Measurements from ENCODE around the gene SLC16A13. TPM values are rescaled to one million over a fixed set of nuclear protein-coding genes. Genes with fewer than 3 reads are reported as not detected.

SLC16A13 gene
- total RNA-seq, 1 experiment from 2014 or later = 8.7 TPM

GRCh38 chr17:7043182-7043496 lies 7.3 kb downstream of the SLC16A13 start:
- H3K4me3 ChIP-seq (ENCODE audit: low read depth, low read length) = peak overlapping the region; percentile 38
- H3K4me1 ChIP-seq = peaks cover 8% of the 10 kb centered on the region; the same call in 1 of the 2 replicates
- no peak for TF ChIP-seq CTCF (IDR thresholded peaks at IDR 0.05; ENCODE audit: insufficient read depth in 1 of 2, low read depth in 1 of 2, low read length in 1 of 2, severe bottlenecking in 1 of 2, unreplicated experiment in 1 of 2)
- DNase-seq = no peak
- no peaks in the 10 kb centered on the region for H3K9me3 Mint-ChIP-seq (ENCODE audit: unreplicated experiment)
- H3K36me3 ChIP-seq (ENCODE audit: control insufficient read depth, insufficient read depth, low read length) = no peaks in the 10 kb centered on the region
- peaks cover 14% of the 10 kb centered on the region for H3K36me3 Mint-ChIP-seq (ENCODE audit: insufficient read depth, unreplicated experiment)
- peaks cover 7% of the 10 kb centered on the region for H3K4me1 Mint-ChIP-seq (ENCODE audit: low read depth, unreplicated experiment)
- H3K9me3 ChIP-seq = no peaks in the 10 kb centered on the region
- intact Hi-C loops (cut with micrococcal nuclease; ENCODE audit: unreplicated experiment) = no loop called here
- no peaks in the 10 kb centered on the region for H3K27me3 ChIP-seq (replicated peaks; ENCODE audit: control insufficient read depth, insufficient read depth, low read length)
- ChIA-PET CTCF (no interaction called here), POLR2A (no interaction called here)
- H3K27ac Mint-ChIP-seq (ENCODE audit: unreplicated experiment) = no peak overlapping the region
- H3K4me3 Mint-ChIP-seq (ENCODE audit: unreplicated experiment) = no peak overlapping the region
- BruUV-seq (replicated peaks) = no TSS peak
- H3K27me3 Mint-ChIP-seq (ENCODE audit: insufficient read depth, unreplicated experiment) = no peaks in the 10 kb centered on the region

DNA sequence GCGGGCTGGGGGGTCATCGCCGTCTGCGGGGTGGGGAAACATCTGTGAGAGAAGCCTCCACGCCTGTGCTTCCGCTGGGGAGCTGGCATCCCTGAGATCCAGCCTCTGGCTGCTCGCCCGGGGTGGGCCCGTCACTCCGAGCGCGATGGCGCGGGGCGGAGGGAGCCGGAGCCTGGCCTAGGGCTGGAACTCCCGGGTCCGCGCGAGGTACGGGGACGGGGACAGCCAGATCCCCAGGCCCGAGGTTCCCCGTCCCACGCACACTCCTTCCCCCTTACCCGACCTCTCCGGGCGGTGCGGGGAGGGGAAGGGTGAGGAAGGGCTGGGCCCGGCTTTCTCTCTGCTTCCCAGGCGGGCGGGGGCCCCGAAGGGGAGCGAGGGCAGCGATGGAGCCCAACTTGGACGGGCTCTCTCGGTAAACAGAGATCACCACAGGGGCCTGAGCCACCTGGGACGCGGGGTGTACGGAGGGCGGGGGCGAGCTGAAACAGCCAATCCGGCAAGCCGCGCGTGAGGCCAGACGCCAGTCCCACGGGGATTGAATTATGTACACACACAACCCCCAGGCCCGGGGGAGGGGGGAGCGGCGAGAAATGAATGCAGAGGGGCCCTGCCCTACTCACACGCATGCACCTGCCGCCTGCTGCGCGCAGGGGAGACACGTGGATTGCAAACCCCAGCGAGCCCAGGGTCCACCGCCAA lies 7.8 kb downstream of the SLC16A13 start, which contains the start of gene SLC16A11:
TSS of gene SLC16A11 (minus strand) at position 596 of the 702 bp plus-strand sequence. CDS start at position 17, 579 bp downstream.
- no TSS peak for BruUV-seq (replicated peaks)
- Mint-ChIP-seq H3K9me3 (ENCODE audit: unreplicated experiment) (no peaks in the 10 kb centered on the region), H3K4me1 (ENCODE audit: low read depth, unreplicated experiment) (peaks cover 7% of the 10 kb centered on the region), H3K36me3 (ENCODE audit: insufficient read depth, unreplicated experiment) (peaks cover 14% of the 10 kb centered on the region), H3K27ac (ENCODE audit: unreplicated experiment) (no peak within 1 kb of the TSS), H3K27me3 (ENCODE audit: insufficient read depth, unreplicated experiment) (no peaks in the 10 kb centered on the region), H3K4me3 (ENCODE audit: unreplicated experiment) (no peak within 1 kb of the TSS)
- H3K9me3 ChIP-seq = no peaks in the 10 kb centered on the region
- TF ChIP-seq CTCF (IDR thresholded peaks at IDR 0.05; ENCODE audit: insufficient read depth in 1 of 2, low read depth in 1 of 2, low read length in 1 of 2, severe bottlenecking in 1 of 2, unreplicated experiment in 1 of 2) = no peak
- peak; percentile 41 to 56 for DNase-seq
- peaks cover 8% of the 10 kb centered on the region; the same call in 1 of the 2 replicates for H3K4me1 ChIP-seq
- no peaks in the 10 kb centered on the region for H3K36me3 ChIP-seq (ENCODE audit: control insufficient read depth, insufficient read depth, low read length)
- H3K27me3 ChIP-seq (replicated peaks; ENCODE audit: control insufficient read depth, insufficient read depth, low read length) = no peaks in the 10 kb centered on the region
- ChIA-PET CTCF (no interaction called here), POLR2A (no interaction called here)
- H3K4me3 ChIP-seq (ENCODE audit: low read depth, low read length) = peak within 1 kb of the TSS; percentile 38
- intact Hi-C loops (cut with micrococcal nuclease; ENCODE audit: unreplicated experiment) = no loop called here

GRCh38 chr17:7045492-7046126 lies 9.8 kb downstream of the SLC16A13 start:
- intact Hi-C loops (cut with micrococcal nuclease; ENCODE audit: unreplicated experiment) = loop anchor here (1.0 kb wide), 1 partner anchor 91 kb away; no protein-coding TSS in a partner anchor
- no peaks in the 10 kb centered on the region for H3K27me3 ChIP-seq (replicated peaks; ENCODE audit: control insufficient read depth, insufficient read depth, low read length)
- TF ChIP-seq CTCF (IDR thresholded peaks at IDR 0.05; ENCODE audit: insufficient read depth in 1 of 2, low read depth in 1 of 2, low read length in 1 of 2, severe bottlenecking in 1 of 2, unreplicated experiment in 1 of 2) = peak; percentile 54 to 55
- Mint-ChIP-seq H3K27me3 (ENCODE audit: insufficient read depth, unreplicated experiment) (no peaks in the 10 kb centered on the region), H3K4me3 (ENCODE audit: unreplicated experiment) (peak overlapping the region; percentile 72), H3K4me1 (ENCODE audit: low read depth, unreplicated experiment) (peaks cover 7% of the 10 kb centered on the region), H3K36me3 (ENCODE audit: insufficient read depth, unreplicated experiment) (peaks cover 14% of the 10 kb centered on the region), H3K9me3 (ENCODE audit: unreplicated experiment) (no peaks in the 10 kb centered on the region), H3K27ac (ENCODE audit: unreplicated experiment) (peak overlapping the region; percentile 95)
- H3K9me3 ChIP-seq = no peaks in the 10 kb centered on the region
- peak overlapping the region; percentile 4; the same call in 1 of the 2 replicates for H3K4me3 ChIP-seq (ENCODE audit: low read depth, low read length)
- DNase-seq = peak in 1 of 2 experiments; percentile 56
- no peaks in the 10 kb centered on the region for H3K36me3 ChIP-seq (ENCODE audit: control insufficient read depth, insufficient read depth, low read length)
- ChIA-PET CTCF (interaction anchor here (0.6 to 1.8 kb wide), 15 partner anchors 10 to 390 kb away, joined by 3 to 30 read pairs (median 4); partner anchors contain the start of genes ASGR2, SLC16A13 and TMEM102), POLR2A (interaction anchor here (1.0 to 1.3 kb wide), 3 partner anchors 10 to 169 kb away, joined by 3 to 8 read pairs (median 3); partner anchors contain the start of gene SLC16A13)
- BruUV-seq (replicated peaks) = no TSS peak
- peaks cover 8% of the 10 kb centered on the region; the same call in 1 of the 2 replicates for H3K4me1 ChIP-seq

Data from Caco-2 (cell line).